SKM-1 (cell line): ENCODE measurements around the gene LSAMP.

Experiments used
- DNase-seq: peaks from one replicate; lab custom pipeline; 2025; ENCODE audit not compliant: unreplicated experiment; lab: John Stamatoyannopoulos, UW

The LSAMP gene

GRCh38 chr3:116064646-116065045, 380.6 kb downstream of the LSAMP start:
- DNase-seq = no peak

GRCh38 chr3:116059421-116060096, 385.7 kb downstream of the LSAMP start:
- no peak for DNase-seq

DNA sequence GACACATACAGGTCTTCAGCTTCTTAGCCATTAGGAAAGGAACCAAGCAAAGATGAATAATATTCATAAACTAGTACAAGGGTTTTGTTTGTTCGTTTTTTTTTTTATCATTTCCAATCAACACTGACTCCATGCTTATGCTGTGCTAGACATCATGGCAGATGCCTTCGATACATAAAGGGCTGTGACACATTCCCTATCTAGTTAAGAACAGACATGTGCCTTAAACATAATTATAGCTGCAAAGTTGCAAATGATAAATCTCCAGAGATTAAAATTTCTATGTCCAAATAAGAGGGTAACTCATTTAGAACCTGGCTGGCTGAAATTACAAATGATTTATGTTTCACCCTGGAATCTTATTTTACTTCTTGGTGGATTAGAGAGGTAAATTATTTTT, 386.4 kb downstream of the LSAMP start:
- DNase-seq = no peak

DNA sequence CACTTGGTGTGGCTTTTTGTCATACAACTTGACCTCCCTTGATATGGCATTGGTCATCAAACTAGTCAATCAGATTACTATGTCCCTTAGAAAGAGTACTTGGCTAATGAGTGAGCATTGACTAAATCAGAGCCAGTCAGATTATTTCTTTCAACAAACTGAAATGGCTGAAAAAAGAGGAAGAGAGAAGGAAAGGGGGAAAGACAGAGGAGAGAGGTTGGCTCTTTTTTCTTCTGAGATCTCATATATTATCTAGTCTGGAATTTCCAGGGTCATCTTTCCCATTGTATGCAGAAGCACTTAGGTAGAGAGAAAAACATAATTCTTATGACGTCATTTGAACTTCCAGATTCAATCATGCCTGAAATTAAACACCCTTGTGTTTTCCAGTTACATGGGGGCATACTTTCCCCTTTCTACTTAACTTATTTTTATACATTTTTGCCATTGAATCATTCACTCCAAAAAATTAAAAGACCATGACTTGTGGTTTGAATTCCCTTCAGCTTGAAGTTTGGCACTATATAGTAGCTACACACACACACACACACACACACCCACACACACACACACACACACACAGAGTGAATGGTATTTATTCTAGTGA, 387.8 kb downstream of the LSAMP start:
- no peak for DNase-seq

DNA sequence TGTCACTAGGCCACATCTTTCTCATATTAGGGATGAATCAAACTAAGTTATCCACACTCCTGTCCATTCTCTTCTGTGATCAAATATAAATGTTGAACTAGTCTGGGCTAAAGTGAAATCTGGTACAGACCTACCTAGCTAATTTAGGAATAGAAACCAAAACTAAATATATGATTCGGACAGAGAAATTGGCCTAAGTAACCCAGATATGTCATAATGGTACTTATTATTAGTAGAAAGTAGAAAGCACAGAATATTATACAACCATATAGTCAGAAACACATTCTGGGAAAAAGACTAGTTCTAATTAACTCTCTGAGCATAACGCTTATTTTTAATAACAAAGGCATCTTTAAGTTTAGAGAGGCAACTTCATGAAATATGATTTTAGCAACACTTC, 389.0 kb downstream of the LSAMP start:
- no peak for DNase-seq

- DNase-seq = no peak
Observed at GRCh38 chr3:116053017-116053416, 392.3 kb downstream of the LSAMP start.

- no peak for DNase-seq
Observed at GRCh38 chr3:116052602-116053001, 392.7 kb downstream of the LSAMP start.

- no peak for DNase-seq
Observed at GRCh38 chr3:116051586-116051985, 393.7 kb downstream of the LSAMP start.

GRCh38 chr3:116051040-116051439, 394.2 kb downstream of the LSAMP start:
- no peak for DNase-seq

DNA sequence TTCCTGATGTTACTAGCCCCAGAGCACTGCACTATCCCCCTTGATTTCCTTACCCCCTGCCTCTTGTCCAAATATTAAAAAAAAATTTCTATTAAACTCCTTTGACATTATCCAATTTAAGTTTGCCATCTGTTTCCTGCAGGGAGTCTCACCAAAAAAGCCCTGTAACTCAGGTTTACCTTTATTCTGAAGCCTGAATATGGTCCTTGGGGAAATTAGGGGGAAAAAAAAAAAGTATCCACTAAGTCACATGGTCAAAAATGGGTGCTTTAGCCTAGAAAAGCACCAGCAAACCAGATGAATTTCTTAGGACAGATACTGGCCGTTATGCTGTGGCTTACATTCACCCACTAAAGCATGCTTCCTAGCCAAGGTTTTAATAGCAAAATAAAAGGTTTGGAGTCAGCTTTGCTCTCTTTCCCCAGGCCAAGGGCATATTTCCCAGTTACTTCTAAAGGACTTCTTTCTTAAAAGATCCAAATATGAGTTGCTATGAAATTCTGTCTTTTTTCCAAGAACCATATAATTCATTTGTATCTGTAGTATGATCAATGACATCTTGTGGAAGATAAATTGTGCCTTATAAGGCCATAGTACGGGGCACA, 394.9 kb downstream of the LSAMP start:
- no peak for DNase-seq

GRCh38 chr3:116048991-116049390, 396.3 kb downstream of the LSAMP start:
- no peak for DNase-seq

DNA sequence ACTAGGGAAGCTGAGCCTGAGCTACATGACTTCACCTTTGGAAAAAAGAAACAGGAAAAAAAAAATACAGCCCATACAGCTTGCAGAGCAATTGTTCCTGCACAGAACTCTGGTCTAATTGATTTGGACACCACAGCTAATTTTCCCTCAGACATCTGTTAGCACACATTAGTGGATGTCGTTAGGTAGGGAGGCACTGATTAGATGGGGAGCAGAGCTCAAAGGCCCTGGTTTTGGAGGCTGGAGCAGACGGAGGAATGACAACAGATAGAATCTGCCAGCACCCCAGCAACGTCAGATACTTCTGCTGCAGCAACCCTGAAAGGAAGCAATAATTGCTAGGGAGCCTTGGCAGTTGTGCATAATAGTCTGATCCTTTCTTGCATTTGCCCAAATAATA, 398.9 kb downstream of the LSAMP start:
- DNase-seq = no peak

DNA sequence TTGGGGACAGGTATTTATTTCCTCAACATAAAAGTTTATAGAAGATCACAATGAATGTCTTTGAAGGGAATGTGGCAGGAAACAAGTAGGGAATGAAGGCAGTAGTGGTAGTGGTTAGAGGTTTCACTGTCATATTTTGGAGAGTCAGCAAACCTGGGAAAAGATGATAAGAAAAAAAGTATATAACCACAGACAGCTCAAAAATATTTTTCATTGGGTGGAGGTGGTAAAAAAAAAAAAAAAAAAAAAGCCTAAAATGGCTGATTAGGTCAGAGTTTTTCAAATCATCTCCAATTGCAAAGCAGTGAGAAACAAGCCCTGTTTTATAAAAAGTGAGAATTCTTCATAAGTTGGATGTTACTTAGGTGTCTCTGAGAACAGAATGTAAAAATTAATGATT, 400.0 kb downstream of the LSAMP start:
- no peak for DNase-seq

DNA sequence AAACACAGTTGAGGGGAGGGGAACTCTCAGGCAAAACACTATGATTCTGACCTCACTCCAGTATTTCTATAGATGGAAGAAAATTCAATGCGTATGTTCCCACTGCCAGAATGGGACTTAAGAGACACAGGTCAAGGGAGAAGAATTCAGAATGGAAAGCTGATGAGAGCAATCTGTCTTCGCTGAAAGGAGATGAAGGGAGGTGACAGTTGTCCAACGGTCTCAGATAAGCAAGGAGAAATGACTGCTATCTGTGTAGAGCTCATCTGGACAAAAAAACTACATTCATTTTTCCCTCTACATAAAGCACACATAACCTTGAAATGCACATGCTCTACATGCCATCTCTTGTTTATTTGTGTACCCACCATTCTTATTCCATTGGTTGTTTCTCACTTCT, 405.1 kb downstream of the LSAMP start:
- DNase-seq = no peak

- DNase-seq = no peak
Observed at GRCh38 chr3:116039651-116039985, 405.7 kb downstream of the LSAMP start.

- DNase-seq = peak; percentile 47
Observed at GRCh38 chr3:116038968-116039650, 406.2 kb downstream of the LSAMP start.

GRCh38 chr3:116037954-116038911, 407.1 kb downstream of the LSAMP start:
- peak; percentile 86 for DNase-seq

- no peak for DNase-seq
Observed at GRCh38 chr3:116035429-116035828, 409.9 kb downstream of the LSAMP start.

DNA sequence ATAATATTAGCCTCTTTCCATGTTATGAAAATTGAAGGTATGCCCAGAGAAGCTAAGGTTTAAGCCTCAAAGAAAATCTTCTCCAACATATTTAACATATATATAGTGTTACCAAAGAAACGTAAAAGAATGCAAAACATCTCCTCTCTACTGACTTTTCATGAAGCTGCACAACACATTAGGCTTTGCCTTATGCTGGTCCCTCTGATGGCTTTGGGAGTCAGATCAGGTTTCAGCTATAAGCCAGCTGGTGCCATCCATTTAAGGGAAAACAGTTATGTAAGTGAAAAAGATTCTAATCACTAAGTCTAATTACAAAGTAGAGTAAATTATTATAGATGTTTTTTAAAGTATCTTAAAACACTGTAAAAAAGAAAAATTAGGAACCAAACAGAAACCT, 410.5 kb downstream of the LSAMP start:
- no peak for DNase-seq

- no peak for DNase-seq
Observed at GRCh38 chr3:116034086-116034485, 411.2 kb downstream of the LSAMP start.

GRCh38 chr3:116033516-116033915, 411.8 kb downstream of the LSAMP start:
- DNase-seq = no peak
